ENCODE results near the gene GP1BA. TPM values are rescaled to one million over a fixed set of nuclear protein-coding genes. Genes with fewer than 3 reads are reported as not detected.

Gene GP1BA
- total and polyA plus RNA-seq, 10 of the 15 experiments (the other 5 are each of a cell fraction or from before 2014, with no cell fraction given), result 0.04 to 0.67 (median 0.28) TPM; not detected in 1

GRCh38 chr17:4944163-4944553 lies 12.1 kb downstream of the GP1BA start (continued):
- TF ChIP-seq ZNF622 (IDR thresholded peaks at IDR 0.05) (no peak), CHD1 (IDR thresholded peaks at IDR 0.05; ENCODE audit: low read depth, low read length) (no peak), TCF12 (IDR thresholded peaks at IDR 0.05; ENCODE audit: low read depth, low read length) (0 out of 2 replicates have a peak, but pooled peaks have one; percentile 16), BCLAF1 (IDR thresholded peaks at IDR 0.05) (no peak), SREBF2 (IDR thresholded peaks at IDR 0.05; ENCODE audit: low read length) (no peak), PBX3 (IDR thresholded peaks at IDR 0.05; ENCODE audit: insufficient replicate concordance, low read depth, low read length) (no peak), PML (IDR thresholded peaks at IDR 0.05; ENCODE audit: low read length) (no peak), ETV6 (conservative IDR thresholded peaks at IDR 0.05 in 1 of 2, IDR thresholded peaks at IDR 0.05 in 1 of 2; ENCODE audit: borderline replicate concordance in 1 of 2, low read depth in 1 of 2) (0 out of 4 replicates have a peak, but pooled peaks of 1 of the 2 experiments have one; percentile 20), ZNF207 (IDR thresholded peaks at IDR 0.05; ENCODE audit: borderline replicate concordance) (no peak), SIX5 (IDR thresholded peaks at IDR 0.05; ENCODE audit: low read depth, low read length, severe bottlenecking) (no peak), GATAD2B (conservative IDR thresholded peaks at IDR 0.05; ENCODE audit: low read depth) (no peak), EGR1 (IDR thresholded peaks at IDR 0.05; ENCODE audit: borderline replicate concordance in 1 of 2, low read depth in 2 of 2, low read length in 2 of 2) (no peak), CTCF (IDR thresholded peaks at IDR 0.05 in 2 of 3, conservative IDR thresholded peaks at IDR 0.05 in 1 of 3; ENCODE audit: control insufficient read depth in 2 of 3, extremely low read depth in 1 of 3, insufficient read depth in 1 of 3, low read depth in 3 of 3, low read length in 3 of 3) (no peak), DPF2 (IDR thresholded peaks at IDR 0.05) (no peak; the same call in 1 of the 2 replicates), NFYA (IDR thresholded peaks at IDR 0.05; ENCODE audit: borderline replicate concordance, low read depth, low read length) (no peak), KDM1A (IDR thresholded peaks at IDR 0.05; ENCODE audit: borderline replicate concordance) (no peak), RELA (IDR thresholded peaks at IDR 0.05; ENCODE audit: borderline replicate concordance, partially characterized antibody) (no peak), MXI1 (IDR thresholded peaks at IDR 0.05; ENCODE audit: low read depth, low read length) (no peak), BCL11A (IDR thresholded peaks at IDR 0.05; ENCODE audit: low read depth, low read length) (no peak; the same call in 1 of the 2 replicates), SMC3 (IDR thresholded peaks at IDR 0.05; ENCODE audit: borderline replicate concordance, low read length) (no peak), PAX8 (IDR thresholded peaks at IDR 0.05) (no peak)
